B cell (primary cell): ENCODE data around the gene CCDC63.

Experiments
- CTCF ChIP-seq: fragments of 200-600 bp; IDR thresholded peaks from one replicate; pipeline ENCODE4 v1.8.0; 2022; ENCODE audit warnings: antibody characterized with exemption, mild to moderate bottlenecking
- EZH2 ChIP-seq: IDR thresholded peaks from 2 replicates; pipeline ENCODE4 v1.6.1; 2012; ENCODE audit warnings: borderline replicate concordance, low read depth, mild to moderate bottlenecking, moderate library complexity, low read length; ENCODE audit not compliant: insufficient read depth, poor library complexity, severe bottlenecking

DNA sequence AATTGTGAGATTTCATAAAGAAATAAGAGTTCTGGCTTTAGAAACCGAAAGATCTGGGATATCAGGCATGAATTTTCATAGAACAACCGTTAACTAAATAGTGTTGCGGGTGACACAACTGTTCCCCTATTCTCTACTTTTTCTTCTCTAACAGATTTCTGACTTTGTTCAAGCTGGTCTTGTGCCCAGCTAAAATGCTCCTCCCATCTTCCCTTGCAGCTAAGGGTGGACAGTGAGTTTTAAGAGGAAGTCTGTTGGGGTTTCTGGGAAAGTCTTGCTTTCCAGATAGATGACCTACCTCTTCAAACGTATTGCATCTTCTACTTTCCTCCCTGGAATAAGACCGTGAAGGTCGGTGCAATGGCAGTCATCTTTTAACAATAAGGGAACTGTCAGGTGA is 18.7 kb downstream of the CCDC63 start:
- TF ChIP-seq CTCF (no peak), EZH2 (no peak)
